ENCODE measurements around the gene DGKG. TPM values are rescaled to one million over a fixed set of nuclear protein-coding genes. Genes with fewer than 3 reads are reported as not detected.

Gene DGKG
- total and polyA plus RNA-seq, 2 of the 8 experiments (the other 6 are each of a cell fraction or from before 2014, with no cell fraction given), result 0.30 to 0.48 TPM

DNA sequence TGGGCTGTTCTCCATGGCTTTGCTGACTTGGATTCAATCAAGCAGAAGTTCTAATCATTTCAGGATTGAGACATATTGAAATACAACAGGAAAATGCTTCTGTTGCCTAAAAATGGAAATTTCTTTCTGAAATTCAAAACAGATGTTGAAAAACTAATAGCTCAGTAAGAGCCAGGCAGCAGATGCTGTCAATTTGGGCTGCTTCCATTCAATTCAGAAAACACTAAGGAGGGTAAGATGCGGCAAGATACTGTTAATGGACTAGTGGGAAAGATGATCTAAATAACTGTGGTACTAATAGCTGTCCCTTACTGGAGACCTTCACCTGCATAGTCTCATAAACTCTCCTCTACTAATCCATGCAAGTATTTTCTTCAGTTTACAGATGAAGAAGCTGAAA, 53.5 kb downstream of the DGKG start:
- no peak overlapping the region for H2BK120ac ChIP-seq (replicated peaks; ENCODE audit: low read depth, low read length)
- peaks cover 0 to 4% (median 0%) of the 10 kb centered on the region in 4 experiments; a peak in 1 of 7 replicates for H3K27me3 ChIP-seq (replicated peaks in 1 of 4; ENCODE audit: control insufficient read depth in 3 of 4, extremely low read depth in 1 of 4, insufficient read depth in 3 of 4, low read length in 3 of 4)
- H2AFZ ChIP-seq (ENCODE audit: low read length), result no peak overlapping the region
- H3K36me3 ChIP-seq (ENCODE audit: control insufficient read depth in 2 of 4, insufficient read depth in 4 of 4, low read length in 3 of 4), result no peaks in the 10 kb centered on the region
- H3K23me2 ChIP-seq (ENCODE audit: low read depth, low read length), result no peaks in the 10 kb centered on the region
- ChIA-PET POLR2A (ENCODE audit: partially characterized antibody) (no interaction called here), CTCF (ENCODE audit: partially characterized antibody) (interaction anchor here (2.0 to 2.4 kb wide), 3 partner anchors 11 to 232 kb away, joined by 4 to 13 read pairs (median 5); no protein-coding TSS in a partner anchor)
- no peak overlapping the region for H3K18ac ChIP-seq (ENCODE audit: extremely low read depth, low read length)
- H2BK15ac ChIP-seq (ENCODE audit: low read length), result no peak overlapping the region
- H3K4ac ChIP-seq (replicated peaks; ENCODE audit: insufficient read length, low read depth, low read length), result no peak overlapping the region
- H2BK5ac ChIP-seq (ENCODE audit: low read depth, low read length), result no peak overlapping the region
- peaks cover 0 to 8% (median 4%) of the 10 kb centered on the region in 4 experiments; a peak in 4 of 7 replicates for H3K4me1 ChIP-seq (replicated peaks in 1 of 4; ENCODE audit: control insufficient read depth in 3 of 4, insufficient read depth in 4 of 4, low read length in 3 of 4)
- H2AK5ac ChIP-seq (ENCODE audit: low read depth, low read length), result no peak overlapping the region
- TF ChIP-seq YY1 (IDR thresholded peaks at IDR 0.05; ENCODE audit: low read depth, low read length) (no peak), BACH1 (IDR thresholded peaks at IDR 0.05; ENCODE audit: low read length) (no peak), SAP30 (IDR thresholded peaks at IDR 0.05; ENCODE audit: insufficient read depth, insufficient replicate concordance, low read length) (no peak), HDAC2 (IDR thresholded peaks at IDR 0.05; ENCODE audit: borderline replicate concordance in 1 of 2, low read depth in 2 of 2, low read length in 2 of 2) (no peak)
- no peak overlapping the region for H2BK20ac ChIP-seq (ENCODE audit: low read length)
- H3K9ac ChIP-seq (replicated peaks in 1 of 4; ENCODE audit: extremely low read depth in 1 of 4, low read depth in 3 of 4, low read length in 3 of 4), result no peak overlapping the region
- WGBS, 2 experiments (ENCODE audit: extremely low coverage in 1 of 2, insufficient coverage in 1 of 2, insufficient read length in 1 of 2, insufficient replicate concordance in 2 of 2, low coverage in 1 of 2, low lambda C conversion rate in 2 of 2, missing lambda C conversion rate in 1 of 2), result 94% methylated on average over 1 of the region's 1 CpG; no CpG with 5 or more reads in 1 of the 2 experiments
- no peaks in the 10 kb centered on the region for H3K9me3 ChIP-seq (ENCODE audit: insufficient read depth in 2 of 2, low read depth in 1 of 2, low read length in 1 of 2)
- FAIRE-seq, result no peak
- DNase-seq (ENCODE audit: low read depth in 1 of 2, low spot score in 2 of 2), result no peak
- H3K4me2 ChIP-seq (ENCODE audit: insufficient read depth in 1 of 2, low read depth in 2 of 2, low read length in 2 of 2), result no peak overlapping the region
- no peak overlapping the region for H4K8ac ChIP-seq (ENCODE audit: extremely low read depth, insufficient read depth, low read length)
- no peak overlapping the region for H4K5ac ChIP-seq (ENCODE audit: insufficient read length, low read depth, low read length)
- no peak overlapping the region for H3K23ac ChIP-seq (ENCODE audit: insufficient read length)
- H3K79me1 ChIP-seq (ENCODE audit: low read depth, low read length), result no peaks in the 10 kb centered on the region
- H2BK12ac ChIP-seq (ENCODE audit: low read depth, low read length), result no peak overlapping the region
- no peak overlapping the region for H3K4me3 ChIP-seq (ENCODE audit: extremely low read depth in 1 of 4, insufficient read depth in 2 of 4, low read depth in 3 of 4, low read length in 4 of 4)
- no peaks in the 10 kb centered on the region for H4K20me1 ChIP-seq (replicated peaks in 1 of 2; ENCODE audit: control insufficient read depth in 1 of 2, insufficient read depth in 2 of 2, low read length in 2 of 2)
- H3K14ac ChIP-seq (ENCODE audit: insufficient read length), result no peak overlapping the region
- no peak overlapping the region for H4K91ac ChIP-seq (replicated peaks; ENCODE audit: insufficient read length, low read length)
- H3K56ac ChIP-seq (replicated peaks; ENCODE audit: insufficient read length, low read depth, low read length), result no peak overlapping the region
- no peaks in the 10 kb centered on the region for H3K79me2 ChIP-seq (ENCODE audit: control insufficient read depth in 1 of 2, insufficient read depth in 2 of 2, low read length in 2 of 2)
- no peak overlapping the region for H3K27ac ChIP-seq (ENCODE audit: low read depth, low read length)
